Gastroesophageal sphincter (tissue), 3 donors: ENCODE measurements around the gene BCOR.

Source experiments
- EP300 ChIP-seq: sonication (generic); formaldehyde crosslinking; IDR thresholded peaks from one replicate; pipeline ENCODE4 v1.6.1; 2017; ENCODE audit warnings: antibody characterized with exemption, mild to moderate bottlenecking
- POLR2A ChIP-seq, 2 donors: fragments of 450-650 bp; IDR thresholded peaks; one replicate each; pipeline ENCODE4 v1.6.1; 2017; ENCODE audit warnings: antibody characterized with exemption in 2 of 2, mild to moderate bottlenecking in 2 of 2, moderate library complexity in 1 of 2
- TF ChIP-seq, protein P1 (sequence below), 4 experiments: fragments of 200-600 bp in 2 of 4; fragments of 450-650 bp in 2 of 4; sonication (generic) in 1 of 4; IDR thresholded peaks; one replicate each; pipeline ENCODE4 v1.5.1; 2017 to 2019; ENCODE audit warnings: antibody characterized with exemption in 4 of 4, mild to moderate bottlenecking in 2 of 4, moderate library complexity in 2 of 4

DNA sequence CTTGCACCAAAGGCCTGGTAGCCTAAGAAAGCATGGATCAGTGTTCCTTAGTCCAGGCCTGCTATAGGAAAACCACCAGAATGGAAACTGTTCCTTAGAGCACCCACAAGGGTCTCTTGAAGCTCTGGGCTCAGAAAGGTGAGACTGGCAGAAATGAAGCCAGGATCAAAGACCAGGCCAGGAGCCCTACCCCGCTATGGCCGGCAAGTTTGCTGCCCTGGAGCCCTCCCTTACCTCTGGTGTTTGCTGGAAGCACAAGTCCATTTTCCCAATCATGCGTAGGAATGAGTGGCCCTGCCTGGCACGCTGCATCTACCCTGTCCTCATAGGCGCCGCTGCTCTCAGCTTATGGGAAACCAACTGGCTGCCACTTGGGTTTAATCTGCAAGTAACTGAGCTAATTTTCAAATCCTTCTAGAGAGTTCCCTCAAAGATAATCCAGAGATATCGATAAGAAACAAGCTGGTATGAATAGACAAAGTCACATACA, 37.4 kb downstream of the BCOR start:
- TF ChIP-seq POLR2A (IDR thresholded peaks at IDR 0.05) (no peak), EP300 (no peak)
- TF ChIP-seq, protein P1, sequence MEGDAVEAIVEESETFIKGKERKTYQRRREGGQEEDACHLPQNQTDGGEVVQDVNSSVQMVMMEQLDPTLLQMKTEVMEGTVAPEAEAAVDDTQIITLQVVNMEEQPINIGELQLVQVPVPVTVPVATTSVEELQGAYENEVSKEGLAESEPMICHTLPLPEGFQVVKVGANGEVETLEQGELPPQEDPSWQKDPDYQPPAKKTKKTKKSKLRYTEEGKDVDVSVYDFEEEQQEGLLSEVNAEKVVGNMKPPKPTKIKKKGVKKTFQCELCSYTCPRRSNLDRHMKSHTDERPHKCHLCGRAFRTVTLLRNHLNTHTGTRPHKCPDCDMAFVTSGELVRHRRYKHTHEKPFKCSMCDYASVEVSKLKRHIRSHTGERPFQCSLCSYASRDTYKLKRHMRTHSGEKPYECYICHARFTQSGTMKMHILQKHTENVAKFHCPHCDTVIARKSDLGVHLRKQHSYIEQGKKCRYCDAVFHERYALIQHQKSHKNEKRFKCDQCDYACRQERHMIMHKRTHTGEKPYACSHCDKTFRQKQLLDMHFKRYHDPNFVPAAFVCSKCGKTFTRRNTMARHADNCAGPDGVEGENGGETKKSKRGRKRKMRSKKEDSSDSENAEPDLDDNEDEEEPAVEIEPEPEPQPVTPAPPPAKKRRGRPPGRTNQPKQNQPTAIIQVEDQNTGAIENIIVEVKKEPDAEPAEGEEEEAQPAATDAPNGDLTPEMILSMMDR (IDR thresholded peaks at IDR 0.05) = no peak
